Epithelial cell of esophagus (primary cell): ENCODE data around the gene ATN1.

Experiments used
- DNase-seq: peaks from one replicate; pipeline ENCODE4 v3.0.0; 2010; ENCODE audit warnings: low read depth
- H3K4me3 ChIP-seq: 2 replicates; pipeline ENCODE4 v1.5.1; 2011; ENCODE audit warnings: mild to moderate bottlenecking, low read length, control low read depth
- CTCF ChIP-seq: IDR thresholded peaks from 2 replicates; pipeline ENCODE4 v1.5.1; 2011; ENCODE audit warnings: low read depth, mild to moderate bottlenecking, low read length, control low read depth, inconsistent platforms; ENCODE audit not compliant: insufficient read depth; ENCODE audit errors: missing control alignments

Gene ATN1

GRCh38 chr12:6925239-6925539, 2.6 kb upstream of the ATN1 start:
- DNase-seq = no peak
- TF ChIP-seq CTCF = no peak
- peak overlapping the region; percentile 61 for H3K4me3 ChIP-seq

GRCh38 chr12:6925540-6926279, 2.0 kb upstream of the ATN1 start:
- H3K4me3 ChIP-seq = peak overlapping the region; percentile 61
- DNase-seq = peak; percentile 89
- TF ChIP-seq CTCF = no peak

GRCh38 chr12:6928022-6928702, 403 bp downstream of the ATN1 start:
- no peak for DNase-seq
- H3K4me3 ChIP-seq = peak overlapping the region; percentile 81
- no peak for TF ChIP-seq CTCF

GRCh38 chr12:6928703-6929407, 1.1 kb downstream of the ATN1 start:
- peak overlapping the region; percentile 81 for H3K4me3 ChIP-seq
- no peak for TF ChIP-seq CTCF
- DNase-seq = no peak

GRCh38 chr12:6929466-6930452, 2.0 kb downstream of the ATN1 start:
- no peak for TF ChIP-seq CTCF
- peak overlapping the region; percentile 81 for H3K4me3 ChIP-seq
- DNase-seq = no peak

GRCh38 chr12:6932766-6933165, 5.0 kb downstream of the ATN1 start:
- TF ChIP-seq CTCF = no peak
- no peak overlapping the region for H3K4me3 ChIP-seq
- no peak for DNase-seq
